ENCODE measurements around the gene UBE2J2. TPM values are rescaled to one million over a fixed set of nuclear protein-coding genes. Genes with fewer than 3 reads are reported as not detected.

The UBE2J2 gene
- total and polyA plus RNA-seq, 2 of the 13 experiments (the other 11 are each of a cell fraction or from before 2014, with no cell fraction given), result 25.4 to 29.4 TPM

GRCh38 chr1:1281533-1282321 lies 8.1 kb upstream of the UBE2J2 start (continued):
- TF ChIP-seq ZNF678 (CRISPR knock-in tag; IDR thresholded peaks at IDR 0.05) (no peak), KDM2A (CRISPR knock-in tag; IDR thresholded peaks at IDR 0.05; ENCODE audit: borderline replicate concordance, low read depth) (peak; percentile 59; the same call in 1 of the 2 replicates), TAF15 (IDR thresholded peaks at IDR 0.05; ENCODE audit: low read depth, low read length, poor library complexity, severe bottlenecking) (peak; percentile 39), GRHL1 (CRISPR knock-in tag; conservative IDR thresholded peaks at IDR 0.05) (no peak), RBAK (CRISPR knock-in tag; IDR thresholded peaks at IDR 0.05) (0 out of 2 replicates have a peak, but pooled peaks have one; percentile 33), ZNF331 (CRISPR knock-in tag; IDR thresholded peaks at IDR 0.05) (0 out of 2 replicates have a peak, but pooled peaks have one; percentile 10), HIC2 (CRISPR knock-in tag; IDR thresholded peaks at IDR 0.05; ENCODE audit: low read depth) (peak; percentile 93), TBX2 (CRISPR knock-in tag; IDR thresholded peaks at IDR 0.05; ENCODE audit: borderline replicate concordance) (peak; percentile 93), ZBTB37 (CRISPR knock-in tag; IDR thresholded peaks at IDR 0.05) (peak; percentile 69), POLR2AphosphoS5 (IDR thresholded peaks at IDR 0.05; ENCODE audit: low read depth, low read length) (peak; percentile 30; the same call in 1 of the 2 replicates), HIVEP1 (CRISPR knock-in tag; IDR thresholded peaks at IDR 0.05) (peak; percentile 62; the same call in 1 of the 2 replicates), CHD4 (IDR thresholded peaks at IDR 0.05; ENCODE audit: borderline replicate concordance, low read length) (0 out of 2 replicates have a peak, but pooled peaks have one; percentile 34), ZFP36 (IDR thresholded peaks at IDR 0.05; ENCODE audit: borderline replicate concordance, low read depth, low read length, partially characterized antibody) (peak; percentile 76), ZNF550 (CRISPR knock-in tag; IDR thresholded peaks at IDR 0.05; ENCODE audit: borderline replicate concordance) (no peak), ELK4 (CRISPR knock-in tag; IDR thresholded peaks at IDR 0.05; ENCODE audit: borderline replicate concordance) (no peak), ZNF775 (CRISPR knock-in tag; IDR thresholded peaks at IDR 0.05; ENCODE audit: borderline replicate concordance) (no peak), FOSL2 (CRISPR knock-in tag; IDR thresholded peaks at IDR 0.05) (peak; percentile 18), HMGA1 (CRISPR knock-in tag; conservative IDR thresholded peaks at IDR 0.05) (no peak), ELF1 (CRISPR knock-in tag; IDR thresholded peaks at IDR 0.05) (peak; percentile 54; the same call in 1 of the 2 replicates), BRF2 (CRISPR knock-in tag; IDR thresholded peaks at IDR 0.05) (no peak)

All from HepG2 (cell line).